Tibial nerve (tissue), 4 donors: ENCODE results near the gene EBF4. TPM values are rescaled to one million over a fixed set of nuclear protein-coding genes. Genes with fewer than 3 reads are reported as not detected.
A peak's percentile ranks its signal among the peaks of the same experiment; 100 is the strongest.

Experiments
- DNase-seq, 2 donors: peaks; one replicate each; pipeline ENCODE4 v3.0.0-alpha.2; 2019; ENCODE audit warnings: low spot score in 2 of 2
- H3K27ac ChIP-seq, 4 donors: fragments of 200-600 bp; sonication (generic) in 3 of 4; one replicate each; pipeline ENCODE4 v1.5.1; 2017 to 2019; ENCODE audit warnings: mild to moderate bottlenecking in 1 of 4
- H3K27me3 ChIP-seq, 2 donors: fragments of 200-600 bp; sonication (generic) in 1 of 2; one replicate each; pipeline versions ENCODE4 v1.5.1 to v1.6.0; 2017 to 2019
- H3K36me3 ChIP-seq, 3 donors: fragments of 200-600 bp; sonication (generic); one replicate each; pipeline ENCODE4 v1.5.1; 2018 to 2019
- H3K4me1 ChIP-seq, 4 donors: fragments of 200-600 bp; sonication (generic) in 3 of 4; one replicate each; pipeline ENCODE4 v1.5.1; 2017 to 2019
- H3K4me3 ChIP-seq, 4 donors: fragments of 200-600 bp; sonication (generic) in 3 of 4; one replicate each; pipeline ENCODE4 v1.5.1; 2017 to 2019; ENCODE audit warnings: mild to moderate bottlenecking in 1 of 4, moderate library complexity in 1 of 4
- H3K9me3 ChIP-seq, 4 donors: fragments of 200-600 bp; sonication (generic) in 3 of 4; one replicate each; pipeline ENCODE4 v1.5.1; 2017 to 2019
- CTCF ChIP-seq, 5 experiments: fragments of 200-600 bp in 3 of 5; fragments of 450-650 bp in 2 of 5; sonication (generic) in 3 of 5; IDR thresholded peaks; one replicate each; pipeline ENCODE4 v1.5.1; 2016 to 2019; ENCODE audit warnings: antibody characterized with exemption in 5 of 5, mild to moderate bottlenecking in 3 of 5, moderate library complexity in 2 of 5
- EP300 ChIP-seq, 2 donors: sonication (generic); formaldehyde crosslinking; IDR thresholded peaks; one replicate each; pipeline ENCODE4 v1.6.1; 2017; ENCODE audit warnings: antibody characterized with exemption in 2 of 2, mild to moderate bottlenecking in 1 of 2
- POLR2A ChIP-seq, 2 donors: fragments of 450-650 bp; IDR thresholded peaks; one replicate each; pipeline ENCODE4 v1.6.1; 2017; ENCODE audit warnings: antibody characterized with exemption in 2 of 2, mild to moderate bottlenecking in 2 of 2, moderate library complexity in 2 of 2
- WGBS, 2 donors: methylation state at CpG; one replicate each; pipeline ENCODE4 v1.1.5; 2018; 5-methylcytosine and 5-hydroxymethylcytosine counted together
- total RNA-seq, 4 donors: library from RNA; depleted of rRNA; stranded (reverse); fragments of >200 nt; gene quantifications; one replicate each; pipeline ENCODE4 v1.1.0, GENCODE V29; 2016

The EBF4 gene
- total RNA-seq, 4 donors from 2014 or later = 4.8 to 17.5 (median 10.4) TPM

- DNase-seq = no peak
- no peak overlapping the region for H3K4me3 ChIP-seq
Measured at GRCh38 chr20:2687514-2687913, 5.1 kb upstream of the EBF4 start.

GRCh38 chr20:2688041-2688591 is 4.5 kb upstream of the EBF4 start:
- H3K36me3 ChIP-seq = no peaks in the 10 kb centered on the region
- no peaks in the 10 kb centered on the region for H3K9me3 ChIP-seq
- WGBS, 2 donors = 17 to 18% methylated on average over 18 of the region's 18 CpGs
- no peak overlapping the region for H3K4me3 ChIP-seq
- DNase-seq = peak in 1 of 2 donors; percentile 40
- peak in 4 of 5 experiments; percentile 25 to 51 (median 49) for TF ChIP-seq CTCF (IDR thresholded peaks at IDR 0.05)
- TF ChIP-seq POLR2A (IDR thresholded peaks at IDR 0.05) = no peak
- peaks cover 0 to 22% of the 10 kb centered on the region in 2 donors for H3K27me3 ChIP-seq
- no peak overlapping the region for H3K27ac ChIP-seq
- H3K4me1 ChIP-seq = peaks cover 0 to 12% (median 0%) of the 10 kb centered on the region in 4 donors

More at GRCh38 chr20:2687514-2687913, 5.1 kb upstream of the EBF4 start:
- WGBS, 2 donors = 24 to 33% methylated on average over 6 of the region's 6 CpGs
- TF ChIP-seq CTCF (IDR thresholded peaks at IDR 0.05) = no peak
- no peaks in the 10 kb centered on the region for H3K9me3 ChIP-seq
- H3K27me3 ChIP-seq = peaks cover 0 to 22% of the 10 kb centered on the region in 2 donors
- peaks cover 0 to 12% (median 0%) of the 10 kb centered on the region in 4 donors for H3K4me1 ChIP-seq
- H3K36me3 ChIP-seq = no peaks in the 10 kb centered on the region
- no peak overlapping the region for H3K27ac ChIP-seq

DNA sequence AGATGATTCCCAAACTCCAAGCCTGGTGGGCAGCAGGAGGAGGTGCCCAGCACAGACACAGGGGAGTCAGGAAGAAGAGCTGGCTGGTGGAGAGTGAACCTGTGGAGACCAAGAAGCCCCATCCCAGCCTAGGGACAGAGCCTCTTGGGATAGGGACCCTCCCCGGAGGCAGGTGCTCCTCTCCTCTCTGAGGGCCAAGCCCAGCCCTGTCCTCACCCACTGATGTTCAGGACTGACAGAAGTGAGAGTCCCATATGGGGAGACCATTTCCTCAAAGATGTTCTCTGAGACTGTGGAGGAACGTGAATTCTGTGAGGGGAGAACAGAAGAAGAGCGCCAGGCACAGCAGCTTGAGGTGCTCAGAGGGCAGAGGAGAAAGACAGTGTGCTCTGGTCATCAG is 2.4 kb upstream of the EBF4 start:
- Histone ChIP-seq H3K4me3 (no peak overlapping the region), H3K36me3 (no peaks in the 10 kb centered on the region), H3K27me3 (peaks cover 0 to 37% of the 10 kb centered on the region in 2 donors), H3K4me1 (peaks cover 0 to 26% (median 3%) of the 10 kb centered on the region in 4 donors), H3K9me3 (no peaks in the 10 kb centered on the region), H3K27ac (no peak overlapping the region)
- no peak for TF ChIP-seq POLR2A (IDR thresholded peaks at IDR 0.05)
- TF ChIP-seq EP300 (IDR thresholded peaks at IDR 0.05) = no peak
- no peak for TF ChIP-seq CTCF (IDR thresholded peaks at IDR 0.05)
- no peak for DNase-seq
- WGBS, 2 donors = 79 to 90% methylated on average over 3 of the region's 3 CpGs

DNA sequence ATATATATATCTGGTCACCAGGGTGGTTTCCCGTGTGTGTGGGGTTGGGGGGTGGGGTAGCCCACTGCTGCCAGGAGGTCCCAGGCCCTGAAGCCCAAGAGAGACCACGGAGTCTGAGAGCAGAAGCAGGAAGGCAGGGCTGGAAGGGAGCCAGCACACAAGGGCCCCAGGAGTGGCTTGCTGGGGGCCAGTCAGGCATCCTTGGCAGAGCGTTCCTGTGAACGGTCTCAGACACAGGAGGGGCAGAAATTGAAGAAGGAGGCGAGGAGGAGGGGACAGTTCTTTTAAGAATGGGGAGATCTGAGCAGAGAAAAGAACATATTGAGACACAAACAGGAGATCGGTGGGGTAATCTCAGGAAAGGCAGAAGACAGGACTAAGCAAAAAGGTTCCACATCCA is 1.9 kb upstream of the EBF4 start:
- Histone ChIP-seq H3K27ac (no peak overlapping the region), H3K4me1 (peaks cover 0 to 26% (median 3%) of the 10 kb centered on the region in 4 donors), H3K9me3 (no peaks in the 10 kb centered on the region), H3K27me3 (peaks cover 0 to 39% of the 10 kb centered on the region in 2 donors), H3K4me3 (no peak overlapping the region), H3K36me3 (no peaks in the 10 kb centered on the region)
- WGBS, 2 donors = 61 to 77% methylated on average over 6 of the region's 6 CpGs
- TF ChIP-seq CTCF (IDR thresholded peaks at IDR 0.05) (no peak), EP300 (IDR thresholded peaks at IDR 0.05) (no peak), POLR2A (IDR thresholded peaks at IDR 0.05) (no peak)
- DNase-seq = no peak

DNA sequence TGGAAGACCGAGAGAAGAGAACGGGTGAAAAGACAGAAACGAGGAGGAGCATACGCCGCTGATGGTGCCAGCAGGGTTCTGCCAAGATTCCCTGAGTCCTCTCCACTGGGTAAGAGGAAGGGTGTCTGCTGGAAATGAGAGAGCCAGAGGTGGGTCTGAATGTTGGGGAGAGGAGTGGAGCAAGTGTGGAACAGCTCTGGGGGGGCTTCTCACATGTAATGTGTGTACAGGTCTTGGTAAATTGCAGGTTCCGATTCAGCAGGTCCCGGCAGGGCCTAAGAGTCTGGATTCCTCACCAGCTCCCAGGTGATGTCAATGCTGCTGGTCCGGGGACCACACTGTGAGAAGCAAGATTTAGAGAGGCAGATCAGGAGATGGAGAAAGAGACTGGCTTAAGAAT is 1.5 kb upstream of the EBF4 start:
- Histone ChIP-seq H3K4me1 (peaks cover 0 to 26% (median 3%) of the 10 kb centered on the region in 4 donors), H3K27ac (peak overlapping the region in 1 of 4 donors; percentile 88), H3K9me3 (no peaks in the 10 kb centered on the region), H3K27me3 (peaks cover 0 to 40% of the 10 kb centered on the region in 2 donors), H3K4me3 (no peak overlapping the region), H3K36me3 (no peaks in the 10 kb centered on the region)
- 74 to 80% methylated on average over 8 of the region's 8 CpGs for WGBS, 2 donors
- DNase-seq = no peak
- TF ChIP-seq EP300 (IDR thresholded peaks at IDR 0.05) (no peak), CTCF (IDR thresholded peaks at IDR 0.05) (no peak), POLR2A (IDR thresholded peaks at IDR 0.05) (no peak)
